Measurements from ENCODE around the gene AJAP1.

- TF ChIP-seq EZH2 (optimal IDR thresholded peaks at IDR 0.05; ENCODE audit: low read depth, low read length) (no peak), CTCF (IDR thresholded peaks at IDR 0.05; ENCODE audit: low read length) (no peak)
Observed at GRCh38 chr1:4803335-4803734, 148.9 kb downstream of the AJAP1 start.

Measured in MM.1S (cell line).